Endothelial cell of umbilical vein (primary cell): Measurements from ENCODE around the gene PRELID3B. TPM values are rescaled to one million over a fixed set of nuclear protein-coding genes. Genes with fewer than 3 reads are reported as not detected.

Experiments used
- BruUV-seq: library from RNA; stranded (reverse); fragments of 400-500 nt; replicated peaks from 2 replicates; lab custom pipeline; 2021; lab: Mats Ljungman, UMichigan
- CTCF ChIA-PET: fragments of 300-600, 350-600 bp; sonication (Branson Sonifier 250); formaldehyde crosslinking; loops from one replicate; lab custom pipeline; 2021; ENCODE audit warnings: antibody characterized with exemption, inconsistent platforms; lab: Charles Lee
- POLR2A ChIA-PET: fragments of 300-600, 350-600 bp; sonication (Branson Sonifier 250); formaldehyde crosslinking; loops from one replicate; lab custom pipeline; 2021; ENCODE audit warnings: antibody characterized with exemption, inconsistent platforms; lab: Charles Lee
- DNase-seq: peaks from one replicate; pipeline ENCODE4 v3.0.0-alpha.2; 2011; ENCODE audit warnings: low read depth, low spot score
- FAIRE-seq: peaks from 2 replicates; lab custom pipeline; 2011; peaks lifted over from hg19 to GRCh38; lab: Jason Lieb, UNC
- H2AFZ ChIP-seq: 2 replicates; pipeline ENCODE4 v1.6.0; 2012; ENCODE audit warnings: low read depth, low read length, control low read depth, inconsistent platforms
- H3K27ac ChIP-seq: 2 replicates; pipeline ENCODE4 v1.5.1; 2011; ENCODE audit warnings: low read depth, mild to moderate bottlenecking, control low read depth, low read length, moderate library complexity; ENCODE audit not compliant: insufficient read depth
- H3K27me3 ChIP-seq, 2 experiments: 2 replicates each; pipeline versions ENCODE4 v1.6.0 to v1.6.1; 2011; ENCODE audit warnings: low read length in 2 of 2, mixed read lengths in 1 of 2; ENCODE audit not compliant: control insufficient read depth in 2 of 2, insufficient read depth in 2 of 2
- H3K36me3 ChIP-seq, 2 experiments: 2 replicates in 1 of 2; 3 replicates in 1 of 2; pipeline ENCODE4 v1.5.1; 2011; ENCODE audit warnings: low read length in 2 of 2, mild to moderate bottlenecking in 1 of 2, moderate library complexity in 1 of 2; ENCODE audit not compliant: control insufficient read depth in 2 of 2, insufficient read depth in 2 of 2; ENCODE audit errors: extremely low read depth in 1 of 2
- H3K4me1 ChIP-seq: 3 replicates; pipeline ENCODE4 v1.5.1; 2011; ENCODE audit warnings: mild to moderate bottlenecking, low read length; ENCODE audit not compliant: control insufficient read depth, insufficient read depth; ENCODE audit errors: extremely low read depth
- H3K4me2 ChIP-seq: 2 replicates; pipeline ENCODE4 v1.6.1; 2011; ENCODE audit warnings: low read length, control low read depth, mixed read lengths; ENCODE audit not compliant: insufficient read depth
- H3K4me3 ChIP-seq, 3 experiments: fragments of 200-600 bp in 1 of 3; sonication (generic), shearing (Covaris generic) in 1 of 3; replicated peaks in 1 of 3; 2 replicates each; pipeline ENCODE4 v1.5.1; 2011 to 2016; ENCODE audit warnings: control low read depth in 3 of 3, low read length in 3 of 3, mild to moderate bottlenecking in 2 of 3, inconsistent platforms in 1 of 3, low read depth in 1 of 3, moderate library complexity in 1 of 3; ENCODE audit not compliant: insufficient read depth in 1 of 3
- H3K79me2 ChIP-seq: 2 replicates; pipeline ENCODE4 v1.6.0; 2012; ENCODE audit warnings: low read length, inconsistent platforms; ENCODE audit not compliant: control insufficient read depth, insufficient read depth
- H3K9ac ChIP-seq: replicated peaks from 2 replicates; pipeline ENCODE3; 2011; ENCODE audit warnings: low read length, control low read depth; ENCODE audit not compliant: insufficient read depth; ENCODE audit errors: extremely low read depth
- H3K9me1 ChIP-seq: replicated peaks from 3 replicates; pipeline ENCODE4 v1.6.0; 2011; ENCODE audit warnings: mild to moderate bottlenecking, low read length; ENCODE audit not compliant: control insufficient read depth, insufficient read depth; ENCODE audit errors: extremely low read depth
- H3K9me3 ChIP-seq: replicated peaks from 2 replicates; pipeline ENCODE4 v1.5.1; 2012; ENCODE audit warnings: low read length, inconsistent platforms; ENCODE audit not compliant: control insufficient read depth, insufficient read depth
- H4K20me1 ChIP-seq: replicated peaks from 2 replicates; pipeline ENCODE3; 2011; ENCODE audit warnings: mild to moderate bottlenecking, low read length; ENCODE audit not compliant: control insufficient read depth, insufficient read depth; ENCODE audit errors: extremely low read depth
- EZH2 ChIP-seq: IDR thresholded peaks from 2 replicates; pipeline ENCODE4 v1.6.1; 2012; ENCODE audit warnings: borderline replicate concordance, low read depth, mild to moderate bottlenecking, moderate library complexity, low read length, inconsistent platforms; ENCODE audit not compliant: severe bottlenecking
- FOS ChIP-seq: IDR thresholded peaks from 2 replicates; pipeline ENCODE4 v1.6.1; 2011; ENCODE audit warnings: mild to moderate bottlenecking, low read length, moderate library complexity, borderline replicate concordance; ENCODE audit not compliant: insufficient read depth
- GATA2 ChIP-seq: IDR thresholded peaks from 2 replicates; pipeline ENCODE4 v1.7.0; 2011; ENCODE audit warnings: low read depth, mild to moderate bottlenecking, moderate library complexity, mixed read lengths, low read length; ENCODE audit not compliant: insufficient read length, insufficient read depth
- JUN ChIP-seq: IDR thresholded peaks from 2 replicates; pipeline ENCODE4 v1.6.1; 2011; ENCODE audit warnings: borderline replicate concordance, low read depth; ENCODE audit not compliant: insufficient read length, insufficient read depth
- MYC ChIP-seq: IDR thresholded peaks from one replicate; pipeline ENCODE4 v1.6.1; 2011; ENCODE audit warnings: mild to moderate bottlenecking, low read depth, low read length
- POLR2A ChIP-seq: IDR thresholded peaks from 2 replicates; pipeline ENCODE4 v1.6.1; 2012; ENCODE audit warnings: low read depth, mild to moderate bottlenecking, control low read depth, low read length
- POLR2AphosphoS5 ChIP-seq: IDR thresholded peaks from 2 replicates; pipeline ENCODE4 v1.6.1; 2012; ENCODE audit warnings: low read depth, mild to moderate bottlenecking, control low read depth, low read length, moderate library complexity; ENCODE audit not compliant: insufficient read depth
- dilution Hi-C: fragments of 300-500 bp; cut with MboI; formaldehyde crosslinking; loops from one replicate; pipeline ENCODE4 v1.15.0; 2019; ENCODE audit warnings: low sequenced_read_pairs; ENCODE audit not compliant: extremely low pct_ligation_motif_present
- intact Hi-C: fragments of 100-400 bp; cut with micrococcal nuclease; formaldehyde crosslinking; loops from one replicate; pipeline ENCODE4 v1.10.0; 2022
- polyA plus RNA-seq, 4 experiments: library from polyadenylated mRNA; depleted of rRNA in 3 of 4; stranded (reverse) in 3 of 4; unstranded in 1 of 4; fragments of >200 nt; gene quantifications; 2 replicates each; pipeline versions ENCODE4 v1.2.1 to v1.2.3, GENCODE V29; 2011 to 2012; ENCODE audit warnings: missing spikeins in 1 of 4
- total RNA-seq: library from RNA; stranded (reverse); gene quantifications from 2 replicates; pipeline ENCODE4 v1.2.3, GENCODE V29; 2021
- TF ChIP-seq, protein P1 (sequence below), 2 donors: IDR thresholded peaks; 1 replicate in 1 of 2; 2 replicates in 1 of 2; pipeline ENCODE4 v1.5.1; 2011; ENCODE audit warnings: low read length in 2 of 2, mild to moderate bottlenecking in 2 of 2, moderate library complexity in 2 of 2, control low read depth in 1 of 2, inconsistent platforms in 1 of 2, low read depth in 1 of 2; ENCODE audit not compliant: insufficient read depth in 1 of 2; ENCODE audit errors: extremely low read depth in 1 of 2
- TF ChIP-seq, protein P2 (sequence below): IDR thresholded peaks from 2 replicates; pipeline ENCODE4 v1.6.1; 2011; ENCODE audit not compliant: insufficient read depth, insufficient read length

The PRELID3B gene
- total and polyA plus RNA-seq, 2 donors (not counting 3 experiments of a cell fraction or from before 2014, with no cell fraction given), result 14.9 to 57.2 TPM

DNA sequence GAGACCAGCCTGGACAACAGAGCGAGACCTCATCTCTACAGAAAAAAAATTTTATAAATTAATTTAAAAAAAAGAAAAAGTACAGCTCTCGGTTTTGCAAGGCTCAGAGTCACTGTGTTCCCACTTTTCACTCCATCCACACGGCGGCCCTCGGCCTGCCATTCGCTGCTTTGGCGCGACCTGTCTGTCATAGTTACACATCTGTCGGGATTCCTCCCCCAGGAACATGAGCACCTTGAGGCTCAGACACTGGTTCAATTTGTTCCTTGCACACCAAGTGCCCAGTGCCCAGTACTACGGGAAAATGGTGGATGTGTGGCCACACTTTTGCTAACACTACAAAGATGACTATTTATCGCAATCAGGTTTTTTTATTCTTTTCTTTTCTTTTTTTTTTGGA, 43.9 kb downstream of the PRELID3B start:
- Histone ChIP-seq H3K27me3 (no peaks in the 10 kb centered on the region), H3K9me1 (no peaks in the 10 kb centered on the region), H3K27ac (no peak overlapping the region), H3K9me3 (no peaks in the 10 kb centered on the region), H3K9ac (no peak overlapping the region), H3K79me2 (peaks cover 14% of the 10 kb centered on the region), H3K4me2 (no peak overlapping the region), H3K4me3 (no peak overlapping the region), H3K36me3 (peaks cover 21 to 50% of the 10 kb centered on the region in 2 experiments), H3K4me1 (no peaks in the 10 kb centered on the region), H4K20me1 (no peaks in the 10 kb centered on the region), H2AFZ (no peak overlapping the region)
- DNase-seq (no peak), FAIRE-seq (no peak)
- CTCF ChIA-PET, result interaction anchor here (1.8 kb wide), 1 partner anchor 33 kb away, joined by 6 read pairs; the partner anchor contains the start of gene ATP5F1E
- dilution Hi-C loops, result no loop called here
- TF ChIP-seq POLR2A (no peak), GATA2 (no peak), EZH2 (no peak), MYC (no peak), POLR2AphosphoS5 (no peak), JUN (no peak), FOS (no peak)
- TF ChIP-seq, protein P1, sequence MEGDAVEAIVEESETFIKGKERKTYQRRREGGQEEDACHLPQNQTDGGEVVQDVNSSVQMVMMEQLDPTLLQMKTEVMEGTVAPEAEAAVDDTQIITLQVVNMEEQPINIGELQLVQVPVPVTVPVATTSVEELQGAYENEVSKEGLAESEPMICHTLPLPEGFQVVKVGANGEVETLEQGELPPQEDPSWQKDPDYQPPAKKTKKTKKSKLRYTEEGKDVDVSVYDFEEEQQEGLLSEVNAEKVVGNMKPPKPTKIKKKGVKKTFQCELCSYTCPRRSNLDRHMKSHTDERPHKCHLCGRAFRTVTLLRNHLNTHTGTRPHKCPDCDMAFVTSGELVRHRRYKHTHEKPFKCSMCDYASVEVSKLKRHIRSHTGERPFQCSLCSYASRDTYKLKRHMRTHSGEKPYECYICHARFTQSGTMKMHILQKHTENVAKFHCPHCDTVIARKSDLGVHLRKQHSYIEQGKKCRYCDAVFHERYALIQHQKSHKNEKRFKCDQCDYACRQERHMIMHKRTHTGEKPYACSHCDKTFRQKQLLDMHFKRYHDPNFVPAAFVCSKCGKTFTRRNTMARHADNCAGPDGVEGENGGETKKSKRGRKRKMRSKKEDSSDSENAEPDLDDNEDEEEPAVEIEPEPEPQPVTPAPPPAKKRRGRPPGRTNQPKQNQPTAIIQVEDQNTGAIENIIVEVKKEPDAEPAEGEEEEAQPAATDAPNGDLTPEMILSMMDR (IDR thresholded peaks at IDR 0.05; ENCODE audit: extremely low read depth in 1 of 2, insufficient read depth in 1 of 2, low read depth in 1 of 2, low read length in 2 of 2), result no peak
- TF ChIP-seq, protein P2, sequence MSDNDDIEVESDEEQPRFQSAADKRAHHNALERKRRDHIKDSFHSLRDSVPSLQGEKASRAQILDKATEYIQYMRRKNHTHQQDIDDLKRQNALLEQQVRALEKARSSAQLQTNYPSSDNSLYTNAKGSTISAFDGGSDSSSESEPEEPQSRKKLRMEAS, result no peak
- intact Hi-C loops, result loop anchor here (5.0 kb wide), 1 partner anchor 34 kb away; the partner anchor contains the start of gene ATP5F1E
- POLR2A ChIA-PET, result no interaction called here
- no TSS peak for BruUV-seq
